Fibroblast of mammary gland (primary cell): Measurements from ENCODE around the gene CACNA2D2.

Source experiments
- DNase-seq: peaks from one replicate; pipeline ENCODE4 v3.0.0-alpha.2; 2010; ENCODE audit warnings: low read depth
- H3K4me3 ChIP-seq: 2 replicates; pipeline ENCODE4 v1.5.1; 2011; ENCODE audit warnings: low read depth, mild to moderate bottlenecking, low read length, moderate library complexity; ENCODE audit not compliant: control insufficient read depth
- TF ChIP-seq, protein P1 (sequence below): conservative IDR thresholded peaks from 2 replicates; pipeline ENCODE4 v1.5.1; 2011; ENCODE audit warnings: low read depth, low read length, inconsistent platforms; ENCODE audit not compliant: control insufficient read depth, insufficient read depth

Gene CACNA2D2

DNA sequence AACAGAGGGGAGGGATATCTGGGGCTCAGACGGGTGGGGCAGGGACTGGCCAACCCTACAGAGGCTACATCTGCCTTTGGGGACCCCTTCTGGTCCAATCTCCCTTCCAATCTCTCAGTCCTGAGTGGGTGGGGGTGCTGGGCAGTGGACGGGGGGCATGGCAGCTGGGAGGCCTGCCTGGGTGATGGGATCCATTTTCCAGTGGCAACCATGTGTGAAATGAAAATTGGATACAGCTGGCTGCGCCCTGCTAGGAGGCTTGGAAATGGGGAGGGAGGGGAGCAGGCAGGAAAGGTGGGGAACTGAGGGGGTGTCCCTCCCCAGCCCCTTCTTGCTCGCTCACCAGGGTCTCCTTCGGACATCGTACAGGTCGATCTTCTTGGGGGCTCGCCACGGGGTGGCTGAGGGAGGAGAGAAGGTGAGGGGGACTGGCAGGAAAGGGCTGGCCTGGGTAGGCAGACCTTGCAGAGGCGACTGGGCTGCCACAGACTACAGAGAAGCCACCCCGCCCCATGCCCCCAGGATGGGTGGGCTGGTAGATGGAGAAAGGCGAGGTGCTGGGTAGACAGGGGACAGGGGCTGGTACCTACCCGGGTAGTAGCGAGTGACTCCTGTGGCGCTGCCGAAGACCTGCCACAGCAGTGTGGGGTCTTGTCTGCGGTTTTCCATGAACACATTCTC is 122.9 kb downstream of the CACNA2D2 start:
- DNase-seq, result no peak
- H3K4me3 ChIP-seq, result no peak overlapping the region
- TF ChIP-seq, protein P1, sequence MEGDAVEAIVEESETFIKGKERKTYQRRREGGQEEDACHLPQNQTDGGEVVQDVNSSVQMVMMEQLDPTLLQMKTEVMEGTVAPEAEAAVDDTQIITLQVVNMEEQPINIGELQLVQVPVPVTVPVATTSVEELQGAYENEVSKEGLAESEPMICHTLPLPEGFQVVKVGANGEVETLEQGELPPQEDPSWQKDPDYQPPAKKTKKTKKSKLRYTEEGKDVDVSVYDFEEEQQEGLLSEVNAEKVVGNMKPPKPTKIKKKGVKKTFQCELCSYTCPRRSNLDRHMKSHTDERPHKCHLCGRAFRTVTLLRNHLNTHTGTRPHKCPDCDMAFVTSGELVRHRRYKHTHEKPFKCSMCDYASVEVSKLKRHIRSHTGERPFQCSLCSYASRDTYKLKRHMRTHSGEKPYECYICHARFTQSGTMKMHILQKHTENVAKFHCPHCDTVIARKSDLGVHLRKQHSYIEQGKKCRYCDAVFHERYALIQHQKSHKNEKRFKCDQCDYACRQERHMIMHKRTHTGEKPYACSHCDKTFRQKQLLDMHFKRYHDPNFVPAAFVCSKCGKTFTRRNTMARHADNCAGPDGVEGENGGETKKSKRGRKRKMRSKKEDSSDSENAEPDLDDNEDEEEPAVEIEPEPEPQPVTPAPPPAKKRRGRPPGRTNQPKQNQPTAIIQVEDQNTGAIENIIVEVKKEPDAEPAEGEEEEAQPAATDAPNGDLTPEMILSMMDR, result no peak

DNA sequence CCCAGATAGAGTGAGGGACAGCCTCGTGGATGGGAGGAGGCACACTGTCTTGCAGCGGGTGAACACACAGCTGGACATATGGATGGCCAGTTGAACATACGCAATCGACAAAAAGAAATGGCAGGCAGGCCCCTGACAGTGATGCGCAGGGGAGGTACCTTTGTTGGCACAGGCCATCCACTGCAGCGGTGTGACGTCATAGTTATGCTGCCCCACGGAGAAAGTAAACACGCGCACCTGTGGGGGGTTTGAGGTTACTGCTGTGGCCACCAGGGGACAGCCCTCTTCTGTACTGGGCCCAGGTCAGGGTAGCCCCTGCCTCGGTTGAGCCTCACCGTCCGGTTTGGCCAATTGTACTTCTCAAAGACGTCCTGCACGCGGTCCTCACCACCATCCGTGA is 124.7 kb downstream of the CACNA2D2 start:
- no peak for DNase-seq
- TF ChIP-seq, protein P1, result no peak
- H3K4me3 ChIP-seq, result no peak overlapping the region

DNA sequence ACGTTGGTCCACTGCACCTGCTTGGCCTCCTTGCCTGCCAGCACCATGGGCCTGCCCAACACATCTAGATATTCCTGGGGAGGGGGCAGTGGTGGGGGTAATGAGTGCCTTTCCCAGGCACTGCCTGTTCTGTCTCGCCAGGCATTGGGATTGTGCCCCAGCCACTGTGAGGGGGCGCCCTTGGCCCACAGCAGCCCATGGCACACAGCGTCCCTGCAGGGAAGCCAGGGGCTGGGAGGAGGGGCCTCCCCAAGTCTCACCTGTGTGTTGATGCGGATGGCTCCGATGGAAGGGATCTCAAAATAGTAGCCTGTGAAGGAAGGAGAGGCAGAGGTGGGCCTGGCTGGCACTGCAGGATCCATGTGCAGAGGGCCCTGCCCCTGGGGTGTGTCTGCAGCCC is 125.4 kb downstream of the CACNA2D2 start:
- no peak overlapping the region for H3K4me3 ChIP-seq
- no peak for DNase-seq
- TF ChIP-seq, protein P1, result no peak

DNA sequence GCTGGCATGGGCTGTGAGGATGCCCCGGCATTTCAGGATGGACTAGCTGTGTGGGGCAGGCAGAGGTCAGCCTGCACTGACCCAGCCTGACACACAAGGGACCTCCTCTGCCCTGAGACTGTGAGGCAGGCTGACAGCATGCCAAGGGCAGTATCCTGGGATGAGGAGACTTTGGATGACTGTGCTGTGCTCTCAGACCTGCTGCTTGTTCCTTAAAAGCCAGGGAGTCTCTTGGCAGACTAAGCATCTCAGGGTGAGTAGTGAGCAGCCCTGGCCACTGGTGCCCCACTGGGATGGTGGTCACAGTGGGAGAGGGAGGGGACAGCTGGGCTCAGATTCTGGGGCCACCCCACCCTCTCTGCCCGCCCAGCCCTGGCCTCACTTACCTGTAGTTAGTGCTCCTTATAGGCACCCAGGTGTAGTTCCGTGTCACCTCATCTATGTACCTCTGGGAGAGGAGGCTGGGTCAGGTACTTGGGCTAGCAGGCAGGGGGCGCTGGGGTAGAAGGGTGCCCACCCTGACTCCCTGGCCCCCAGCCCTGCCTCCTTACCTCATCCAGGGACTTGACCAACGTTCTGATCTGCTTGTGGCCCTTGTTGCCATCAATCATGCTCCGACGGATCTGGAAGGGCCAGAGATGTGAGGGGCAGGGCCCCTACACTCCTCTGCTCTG is 128.0 kb downstream of the CACNA2D2 start:
- no peak for DNase-seq
- no peak overlapping the region for H3K4me3 ChIP-seq
- TF ChIP-seq, protein P1, result no peak

DNA sequence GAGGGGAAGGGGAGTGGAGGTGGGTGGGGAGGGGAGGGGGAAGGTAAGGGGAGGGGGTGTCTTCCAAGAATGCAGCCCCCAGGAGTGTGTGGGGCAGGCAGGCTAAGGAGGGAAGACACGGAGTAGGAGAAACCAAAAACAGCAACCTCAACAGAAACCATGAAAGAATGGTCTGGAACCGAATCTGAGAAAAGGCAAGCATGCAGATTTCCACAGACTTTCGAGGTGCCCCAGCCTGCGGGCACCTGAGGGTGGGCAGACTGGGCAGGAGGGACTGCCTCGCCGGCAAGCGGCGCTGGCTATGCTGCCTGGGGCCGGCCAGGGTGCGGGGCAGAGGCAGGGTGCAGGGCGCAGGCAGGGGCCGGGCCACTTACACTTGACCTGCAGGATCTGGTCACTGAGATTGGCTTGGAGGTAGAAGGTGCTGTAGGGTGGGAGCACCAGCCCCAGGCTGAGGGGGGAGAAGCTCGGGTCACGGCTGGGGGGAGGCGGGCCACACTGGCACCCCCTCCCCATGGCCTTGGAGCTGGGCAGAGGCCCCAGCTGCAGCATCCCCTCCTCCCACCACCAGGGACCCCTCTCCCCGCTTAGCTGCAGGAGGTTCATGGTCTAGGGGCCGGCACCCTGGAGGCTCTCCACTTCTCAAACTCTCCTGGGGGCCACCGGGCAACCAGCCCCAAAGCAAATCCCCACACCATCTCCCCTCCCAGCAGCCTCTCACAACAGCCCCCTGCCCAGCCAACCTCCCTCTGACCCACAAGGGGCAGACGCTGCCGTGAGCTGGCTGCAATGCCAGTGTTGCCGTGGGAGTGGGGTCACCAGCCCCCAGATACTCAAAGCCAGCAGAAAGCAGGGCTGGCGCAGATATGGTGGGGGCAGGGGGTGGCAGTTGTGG is 128.8 kb downstream of the CACNA2D2 start:
- DNase-seq, result no peak
- TF ChIP-seq, protein P1, result no peak
- no peak overlapping the region for H3K4me3 ChIP-seq

DNA sequence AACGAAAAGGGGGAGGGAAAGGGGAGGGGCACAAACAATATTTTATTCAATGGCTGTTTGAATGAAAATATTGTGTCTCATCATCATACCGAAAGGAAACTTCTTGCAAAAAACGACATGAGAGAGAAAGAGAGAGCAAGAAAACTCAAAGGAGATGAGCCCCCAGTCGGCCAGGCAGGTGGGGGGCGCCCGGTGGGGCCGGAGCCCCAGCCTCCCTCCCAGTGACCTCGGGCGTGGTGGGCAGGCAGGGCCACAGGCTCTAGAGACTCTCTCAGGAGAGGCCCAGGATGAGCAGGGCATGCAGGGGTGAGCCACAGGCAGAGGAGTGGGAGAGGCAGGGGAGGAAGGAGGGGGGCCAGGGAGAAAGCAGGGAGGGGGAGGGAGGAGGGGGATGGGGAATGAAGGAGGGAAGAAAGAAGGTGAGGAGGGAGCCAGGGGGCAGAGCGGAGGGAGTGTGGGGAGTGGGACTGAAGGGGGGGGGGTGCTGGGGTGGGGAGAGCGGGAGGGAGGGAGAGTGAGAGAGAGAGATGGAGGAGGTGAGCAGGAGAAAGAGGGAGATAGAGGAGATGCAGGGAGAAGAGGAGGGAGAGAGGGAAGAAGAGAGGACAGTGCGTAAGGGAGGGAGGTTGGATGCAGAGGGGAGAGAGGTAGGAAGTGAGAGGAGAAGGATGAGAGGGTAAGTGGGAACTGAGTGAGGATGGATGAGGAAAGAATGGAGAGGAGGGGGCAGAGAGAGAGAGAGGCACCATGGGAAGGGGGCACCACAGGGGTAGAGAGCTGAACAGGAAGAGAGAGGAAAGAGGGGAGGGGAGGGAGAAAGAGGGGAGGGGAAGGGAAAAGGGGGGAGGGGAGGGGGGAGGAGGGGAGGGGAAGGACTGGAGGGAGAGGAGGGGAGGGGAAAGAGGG is 130.0 kb downstream of the CACNA2D2 start:
- no peak overlapping the region for H3K4me3 ChIP-seq
- TF ChIP-seq, protein P1, result no peak

More for the DNA sequence above, 130.0 kb downstream of the CACNA2D2 start:
- DNase-seq, result no peak
